Stimulated activated CD4-positive, alpha-beta T cell treated with anti-CD3 and anti-CD28 coated beads, TNF-alpha, amount 100 ng/mL, for 48 hours (primary cell): ENCODE results near the gene CENPF.

Source experiments
- DNase-seq, 3 donors: peaks; one replicate each; pipeline ENCODE4 v3.0.0-alpha.2; 2020; ENCODE audit warnings: low read depth in 3 of 3

Gene CENPF

DNA sequence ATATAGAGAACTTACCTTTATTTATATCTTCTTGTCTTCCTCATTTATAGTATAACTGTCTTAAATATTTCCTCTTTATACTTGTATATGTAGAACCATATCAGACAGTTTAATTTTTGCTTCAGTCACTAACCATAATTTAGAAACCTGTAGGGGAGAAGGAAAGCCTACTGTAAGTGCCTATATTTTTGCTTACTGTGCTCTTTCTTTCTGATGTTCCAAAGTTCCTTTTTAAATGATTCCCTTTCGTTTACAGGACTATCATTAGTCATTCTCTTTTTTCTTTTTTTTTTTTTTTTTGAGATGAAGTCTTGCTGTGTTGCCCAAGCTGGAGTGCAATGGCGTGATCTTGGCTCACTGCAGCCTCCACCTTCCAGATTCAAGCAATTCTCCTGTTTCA, 109.7 kb downstream of the CENPF start:
- DNase-seq: no peak
